ENCODE data around the gene CYP3A5.

GRCh38 chr7:99626661-99627060 is 53.1 kb downstream of the CYP3A5 start:
- TF ChIP-seq, protein P1, sequence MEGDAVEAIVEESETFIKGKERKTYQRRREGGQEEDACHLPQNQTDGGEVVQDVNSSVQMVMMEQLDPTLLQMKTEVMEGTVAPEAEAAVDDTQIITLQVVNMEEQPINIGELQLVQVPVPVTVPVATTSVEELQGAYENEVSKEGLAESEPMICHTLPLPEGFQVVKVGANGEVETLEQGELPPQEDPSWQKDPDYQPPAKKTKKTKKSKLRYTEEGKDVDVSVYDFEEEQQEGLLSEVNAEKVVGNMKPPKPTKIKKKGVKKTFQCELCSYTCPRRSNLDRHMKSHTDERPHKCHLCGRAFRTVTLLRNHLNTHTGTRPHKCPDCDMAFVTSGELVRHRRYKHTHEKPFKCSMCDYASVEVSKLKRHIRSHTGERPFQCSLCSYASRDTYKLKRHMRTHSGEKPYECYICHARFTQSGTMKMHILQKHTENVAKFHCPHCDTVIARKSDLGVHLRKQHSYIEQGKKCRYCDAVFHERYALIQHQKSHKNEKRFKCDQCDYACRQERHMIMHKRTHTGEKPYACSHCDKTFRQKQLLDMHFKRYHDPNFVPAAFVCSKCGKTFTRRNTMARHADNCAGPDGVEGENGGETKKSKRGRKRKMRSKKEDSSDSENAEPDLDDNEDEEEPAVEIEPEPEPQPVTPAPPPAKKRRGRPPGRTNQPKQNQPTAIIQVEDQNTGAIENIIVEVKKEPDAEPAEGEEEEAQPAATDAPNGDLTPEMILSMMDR (IDR thresholded peaks at IDR 0.05; ENCODE audit: low read depth, low read length): no peak
- no peak for TF ChIP-seq MAX (IDR thresholded peaks at IDR 0.05; ENCODE audit: low read depth, low read length)
- no peak for TF ChIP-seq MYC (IDR thresholded peaks at IDR 0.05; ENCODE audit: low read depth, low read length)
- no peak for TF ChIP-seq POLR2A (IDR thresholded peaks at IDR 0.05; ENCODE audit: extremely low read depth, insufficient read length)
